ENCODE measurements around the gene GABRG3. TPM values are rescaled to one million over a fixed set of nuclear protein-coding genes. Genes with fewer than 3 reads are reported as not detected.

Gene GABRG3
- total and polyA plus RNA-seq, 2 experiments from 2014 or later: 0.10 to 1.4 TPM

DNA sequence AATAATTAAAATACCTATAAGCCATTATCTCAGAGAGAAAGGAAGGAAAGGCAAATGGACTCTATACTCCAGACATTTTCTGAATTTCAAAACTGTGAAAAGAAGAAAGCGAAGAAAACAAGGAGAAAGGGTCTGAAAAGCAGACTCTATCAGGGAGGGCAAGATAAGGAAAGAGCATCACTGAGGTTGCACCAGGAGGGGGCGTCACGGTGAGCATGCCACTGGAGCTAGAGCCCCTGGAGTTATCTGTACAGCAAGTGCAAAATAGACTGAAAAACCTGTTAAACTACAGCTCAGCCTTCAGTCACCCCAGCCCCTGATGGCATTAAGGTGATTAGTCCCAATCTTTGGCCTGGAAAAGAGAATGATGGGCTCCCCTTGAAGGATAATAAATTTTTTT, 514.3 kb downstream of the GABRG3 start:
- no peak overlapping the region for H3K27ac ChIP-seq (ENCODE audit: low read depth)
- Mint-ChIP-seq H3K9me3 (peaks cover 7% of the 10 kb centered on the region; the same call in 2 of the 3 replicates), H3K27ac (no peak overlapping the region), H3K4me1 (peaks cover 31% of the 10 kb centered on the region), H3K36me3 (ENCODE audit: low read depth) (peaks cover 4% of the 10 kb centered on the region; the same call in 2 of the 3 replicates), H3K27me3 (ENCODE audit: insufficient read depth, low read depth, poor library complexity) (no peaks in the 10 kb centered on the region), H3K4me3 (no peak overlapping the region)
- H3K79me2 ChIP-seq (replicated peaks; ENCODE audit: insufficient read depth): no peaks in the 10 kb centered on the region
- no peak overlapping the region for H3K4me2 ChIP-seq
- peaks cover 12% of the 10 kb centered on the region; the same call in 1 of the 2 replicates for H3F3A ChIP-seq (replicated peaks; ENCODE audit: low read depth)
- H3K27me3 ChIP-seq (ENCODE audit: insufficient read depth): no peaks in the 10 kb centered on the region
- peaks cover 27% of the 10 kb centered on the region for H3K4me1 ChIP-seq (ENCODE audit: insufficient read depth)
- DNase-seq (ENCODE audit: low spot score) (peak; percentile 23), ATAC-seq (no peak)
- no peaks in the 10 kb centered on the region for H3K9me2 ChIP-seq (ENCODE audit: insufficient read depth)
- TF ChIP-seq, protein P1, sequence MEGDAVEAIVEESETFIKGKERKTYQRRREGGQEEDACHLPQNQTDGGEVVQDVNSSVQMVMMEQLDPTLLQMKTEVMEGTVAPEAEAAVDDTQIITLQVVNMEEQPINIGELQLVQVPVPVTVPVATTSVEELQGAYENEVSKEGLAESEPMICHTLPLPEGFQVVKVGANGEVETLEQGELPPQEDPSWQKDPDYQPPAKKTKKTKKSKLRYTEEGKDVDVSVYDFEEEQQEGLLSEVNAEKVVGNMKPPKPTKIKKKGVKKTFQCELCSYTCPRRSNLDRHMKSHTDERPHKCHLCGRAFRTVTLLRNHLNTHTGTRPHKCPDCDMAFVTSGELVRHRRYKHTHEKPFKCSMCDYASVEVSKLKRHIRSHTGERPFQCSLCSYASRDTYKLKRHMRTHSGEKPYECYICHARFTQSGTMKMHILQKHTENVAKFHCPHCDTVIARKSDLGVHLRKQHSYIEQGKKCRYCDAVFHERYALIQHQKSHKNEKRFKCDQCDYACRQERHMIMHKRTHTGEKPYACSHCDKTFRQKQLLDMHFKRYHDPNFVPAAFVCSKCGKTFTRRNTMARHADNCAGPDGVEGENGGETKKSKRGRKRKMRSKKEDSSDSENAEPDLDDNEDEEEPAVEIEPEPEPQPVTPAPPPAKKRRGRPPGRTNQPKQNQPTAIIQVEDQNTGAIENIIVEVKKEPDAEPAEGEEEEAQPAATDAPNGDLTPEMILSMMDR (conservative IDR thresholded peaks at IDR 0.05; ENCODE audit: low read depth in 2 of 2): peak; percentile 53 to 60
- no peak for TF ChIP-seq ZNF114 (CRISPR knock-in tag; IDR thresholded peaks at IDR 0.05)
- H2AFZ ChIP-seq: no peak overlapping the region
- H3K4me3 ChIP-seq: no peak overlapping the region
- no peaks in the 10 kb centered on the region for H3K36me3 ChIP-seq (ENCODE audit: insufficient read depth)
- H4K20me1 ChIP-seq (replicated peaks; ENCODE audit: insufficient read depth): no peaks in the 10 kb centered on the region

DNA sequence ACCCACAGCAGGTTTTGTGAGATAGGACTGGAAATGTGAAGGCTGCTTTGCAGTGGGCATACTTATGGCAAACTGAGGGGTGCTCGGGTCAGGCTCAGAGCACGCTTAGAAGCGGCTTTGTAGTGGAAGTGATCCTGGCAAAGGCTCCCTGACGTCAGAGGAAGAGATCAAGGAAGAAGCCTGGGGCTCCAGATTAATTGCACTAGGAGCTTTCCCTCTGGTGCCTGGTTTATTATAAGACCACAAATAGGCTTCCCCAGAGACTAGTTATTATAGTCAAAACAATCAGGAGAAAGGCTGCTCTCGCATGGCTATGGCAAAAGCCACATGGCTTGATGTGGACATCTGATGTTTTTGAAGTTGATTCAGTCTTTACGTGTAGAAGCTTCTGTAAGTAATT, 515.1 kb downstream of the GABRG3 start:
- peaks cover 27% of the 10 kb centered on the region for H3K4me1 ChIP-seq (ENCODE audit: insufficient read depth)
- peaks cover 12% of the 10 kb centered on the region; the same call in 1 of the 2 replicates for H3F3A ChIP-seq (replicated peaks; ENCODE audit: low read depth)
- no peaks in the 10 kb centered on the region for H3K79me2 ChIP-seq (replicated peaks; ENCODE audit: insufficient read depth)
- no peak overlapping the region for H2AFZ ChIP-seq
- ATAC-seq (no peak), DNase-seq (ENCODE audit: low spot score) (no peak)
- no peak overlapping the region for H3K4me2 ChIP-seq
- Mint-ChIP-seq H3K27me3 (ENCODE audit: insufficient read depth, low read depth, poor library complexity) (peaks cover 3% of the 10 kb centered on the region), H3K27ac (no peak overlapping the region), H3K9me3 (peaks cover 3% of the 10 kb centered on the region; the same call in 2 of the 3 replicates), H3K36me3 (ENCODE audit: low read depth) (no peaks in the 10 kb centered on the region; the same call in 2 of the 3 replicates), H3K4me1 (peaks cover 35% of the 10 kb centered on the region), H3K4me3 (no peak overlapping the region)
- no peaks in the 10 kb centered on the region for H4K20me1 ChIP-seq (replicated peaks; ENCODE audit: insufficient read depth)
- no peak overlapping the region for H3K27ac ChIP-seq (ENCODE audit: low read depth)
- no peaks in the 10 kb centered on the region for H3K36me3 ChIP-seq (ENCODE audit: insufficient read depth)
- no peaks in the 10 kb centered on the region for H3K27me3 ChIP-seq (ENCODE audit: insufficient read depth)
- no peak overlapping the region for H3K4me3 ChIP-seq
- H3K9me2 ChIP-seq (ENCODE audit: insufficient read depth): peaks cover 1% of the 10 kb centered on the region; the same call in 1 of the 2 replicates
- TF ChIP-seq STAT1 (IDR thresholded peaks at IDR 0.05; ENCODE audit: unreplicated experiment): no peak
- TF ChIP-seq CREB1 (CRISPR knock-in tag; IDR thresholded peaks at IDR 0.05; ENCODE audit: low read depth): no peak
- no peak for TF ChIP-seq JUNB (IDR thresholded peaks at IDR 0.05; ENCODE audit: unreplicated experiment)
- TF ChIP-seq, protein P1 (conservative IDR thresholded peaks at IDR 0.05; ENCODE audit: low read depth in 2 of 2): no peak
- TF ChIP-seq EZH2phosphoT487 (IDR thresholded peaks at IDR 0.05; ENCODE audit: unreplicated experiment): no peak
- TF ChIP-seq, protein P2, sequence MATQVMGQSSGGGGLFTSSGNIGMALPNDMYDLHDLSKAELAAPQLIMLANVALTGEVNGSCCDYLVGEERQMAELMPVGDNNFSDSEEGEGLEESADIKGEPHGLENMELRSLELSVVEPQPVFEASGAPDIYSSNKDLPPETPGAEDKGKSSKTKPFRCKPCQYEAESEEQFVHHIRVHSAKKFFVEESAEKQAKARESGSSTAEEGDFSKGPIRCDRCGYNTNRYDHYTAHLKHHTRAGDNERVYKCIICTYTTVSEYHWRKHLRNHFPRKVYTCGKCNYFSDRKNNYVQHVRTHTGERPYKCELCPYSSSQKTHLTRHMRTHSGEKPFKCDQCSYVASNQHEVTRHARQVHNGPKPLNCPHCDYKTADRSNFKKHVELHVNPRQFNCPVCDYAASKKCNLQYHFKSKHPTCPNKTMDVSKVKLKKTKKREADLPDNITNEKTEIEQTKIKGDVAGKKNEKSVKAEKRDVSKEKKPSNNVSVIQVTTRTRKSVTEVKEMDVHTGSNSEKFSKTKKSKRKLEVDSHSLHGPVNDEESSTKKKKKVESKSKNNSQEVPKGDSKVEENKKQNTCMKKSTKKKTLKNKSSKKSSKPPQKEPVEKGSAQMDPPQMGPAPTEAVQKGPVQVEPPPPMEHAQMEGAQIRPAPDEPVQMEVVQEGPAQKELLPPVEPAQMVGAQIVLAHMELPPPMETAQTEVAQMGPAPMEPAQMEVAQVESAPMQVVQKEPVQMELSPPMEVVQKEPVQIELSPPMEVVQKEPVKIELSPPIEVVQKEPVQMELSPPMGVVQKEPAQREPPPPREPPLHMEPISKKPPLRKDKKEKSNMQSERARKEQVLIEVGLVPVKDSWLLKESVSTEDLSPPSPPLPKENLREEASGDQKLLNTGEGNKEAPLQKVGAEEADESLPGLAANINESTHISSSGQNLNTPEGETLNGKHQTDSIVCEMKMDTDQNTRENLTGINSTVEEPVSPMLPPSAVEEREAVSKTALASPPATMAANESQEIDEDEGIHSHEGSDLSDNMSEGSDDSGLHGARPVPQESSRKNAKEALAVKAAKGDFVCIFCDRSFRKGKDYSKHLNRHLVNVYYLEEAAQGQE (IDR thresholded peaks at IDR 0.05; ENCODE audit: unreplicated experiment): no peak
- no peak for TF ChIP-seq ZNF114 (CRISPR knock-in tag; IDR thresholded peaks at IDR 0.05)
- no peak for TF ChIP-seq POLR2AphosphoS5 (IDR thresholded peaks at IDR 0.05; ENCODE audit: low read depth)
- no peak for TF ChIP-seq EZH2 (IDR thresholded peaks at IDR 0.05; ENCODE audit: low read depth, unreplicated experiment)

All from GM23338 (cell line).